ENCODE measurements around the gene PRDM8.
"Not testable (repeated sequence)": the region's sequence is repeated elsewhere in the genome, so short reads cannot be mapped to it uniquely, and the experiment has no call there.

The PRDM8 gene

GRCh38 chr4:80231180-80231579 is 33.9 kb downstream of the PRDM8 start:
- DNase-seq = no peak

GRCh38 chr4:80232707-80233370 is 35.5 kb downstream of the PRDM8 start:
- no peak for DNase-seq

GRCh38 chr4:80233390-80233789 is 36.1 kb downstream of the PRDM8 start:
- no peak for DNase-seq

- DNase-seq = peak; percentile 77
Measured at GRCh38 chr4:80235451-80235850, 38.1 kb downstream of the PRDM8 start.

GRCh38 chr4:80237992-80238391 is 40.7 kb downstream of the PRDM8 start:
- DNase-seq = peak; percentile 91

- DNase-seq = peak; percentile 61
Measured at GRCh38 chr4:80239480-80240150, 42.3 kb downstream of the PRDM8 start.

- peak; percentile 44 for DNase-seq
Measured at GRCh38 chr4:80240976-80241375, 43.7 kb downstream of the PRDM8 start.

- no peak for DNase-seq
Measured at GRCh38 chr4:80243274-80244018, 46.1 kb downstream of the PRDM8 start.

- DNase-seq = not testable (repeated sequence)
Measured at GRCh38 chr4:80247484-80247883, 50.2 kb downstream of the PRDM8 start.

GRCh38 chr4:80249144-80249543 is 51.8 kb downstream of the PRDM8 start:
- DNase-seq = no peak

GRCh38 chr4:80252427-80252826 is 55.1 kb downstream of the PRDM8 start:
- no peak for DNase-seq

GRCh38 chr4:80252953-80253352 is 55.6 kb downstream of the PRDM8 start:
- no peak for DNase-seq

GRCh38 chr4:80253510-80253909 is 56.2 kb downstream of the PRDM8 start:
- DNase-seq = no peak
